A549 (cell line): ENCODE results near the gene SLC6A6.

Source experiments
- CTCF ChIP-seq: fragments of >200 bp; sonication (Bioruptor Twin); formaldehyde crosslinking; IDR thresholded peaks from 3 replicates; pipeline ENCODE4 v1.5.1; 2016
- EP300 ChIP-seq, 2 experiments: fragments of >200 bp; sonication (Bioruptor Twin); formaldehyde crosslinking; IDR thresholded peaks; 2 replicates in 1 of 2; 3 replicates in 1 of 2; pipeline ENCODE4 v1.6.1; 2016 to 2017
- ESRRA ChIP-seq: fragments of 150-350 bp; IDR thresholded peaks from 2 replicates; pipeline ENCODE4 v1.6.1; 2014; ENCODE audit warnings: mild to moderate bottlenecking, low read length, borderline replicate concordance
- JUNB ChIP-seq: fragments of >200 bp; sonication (Bioruptor Twin); formaldehyde crosslinking; IDR thresholded peaks from 2 replicates; pipeline ENCODE4 v1.6.1; 2016
- POLR2A ChIP-seq: IDR thresholded peaks from 2 replicates; pipeline ENCODE4 v1.6.1; 2012; ENCODE audit warnings: mild to moderate bottlenecking, low read length

GRCh38 chr3:14410503-14411165 lies 8.2 kb downstream of the SLC6A6 start:
- TF ChIP-seq POLR2A = no peak
- TF ChIP-seq CTCF = no peak
- TF ChIP-seq ESRRA = peak; percentile 83; the same call in 1 of the 2 replicates
- TF ChIP-seq EP300 (IDR thresholded peaks at IDR 0.05) = peak; percentile 60 to 80; a peak in 3 of 5 replicates
- peak; percentile 63 for TF ChIP-seq JUNB
